ENCODE data around the gene SRR.

Gene SRR

DNA sequence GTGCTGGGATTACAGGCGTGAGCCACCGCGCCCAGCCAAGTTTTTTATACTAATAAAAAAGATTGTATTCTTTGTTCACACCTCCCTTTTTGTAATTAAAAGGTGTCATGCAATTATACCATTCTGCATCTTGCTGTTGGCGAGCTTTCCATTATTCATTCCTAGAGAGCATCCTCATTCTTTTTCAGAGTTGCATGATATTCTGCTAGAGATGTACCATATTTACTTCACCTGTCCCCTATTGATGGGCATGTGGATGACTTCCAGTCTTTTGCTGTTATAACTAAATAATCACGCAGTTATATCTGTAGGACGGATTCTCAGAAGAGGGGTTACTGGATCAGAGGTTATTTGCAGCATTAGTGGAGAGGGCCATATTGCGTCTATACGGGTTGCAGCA, 50.6 kb downstream of the SRR start:
- no peak for TF ChIP-seq ZFX (IDR thresholded peaks at IDR 0.05)
- TF ChIP-seq, protein P1, sequence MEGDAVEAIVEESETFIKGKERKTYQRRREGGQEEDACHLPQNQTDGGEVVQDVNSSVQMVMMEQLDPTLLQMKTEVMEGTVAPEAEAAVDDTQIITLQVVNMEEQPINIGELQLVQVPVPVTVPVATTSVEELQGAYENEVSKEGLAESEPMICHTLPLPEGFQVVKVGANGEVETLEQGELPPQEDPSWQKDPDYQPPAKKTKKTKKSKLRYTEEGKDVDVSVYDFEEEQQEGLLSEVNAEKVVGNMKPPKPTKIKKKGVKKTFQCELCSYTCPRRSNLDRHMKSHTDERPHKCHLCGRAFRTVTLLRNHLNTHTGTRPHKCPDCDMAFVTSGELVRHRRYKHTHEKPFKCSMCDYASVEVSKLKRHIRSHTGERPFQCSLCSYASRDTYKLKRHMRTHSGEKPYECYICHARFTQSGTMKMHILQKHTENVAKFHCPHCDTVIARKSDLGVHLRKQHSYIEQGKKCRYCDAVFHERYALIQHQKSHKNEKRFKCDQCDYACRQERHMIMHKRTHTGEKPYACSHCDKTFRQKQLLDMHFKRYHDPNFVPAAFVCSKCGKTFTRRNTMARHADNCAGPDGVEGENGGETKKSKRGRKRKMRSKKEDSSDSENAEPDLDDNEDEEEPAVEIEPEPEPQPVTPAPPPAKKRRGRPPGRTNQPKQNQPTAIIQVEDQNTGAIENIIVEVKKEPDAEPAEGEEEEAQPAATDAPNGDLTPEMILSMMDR (conservative IDR thresholded peaks at IDR 0.05): no peak
- H3K27ac ChIP-seq: no peak overlapping the region

- no peak overlapping the region for H3K27ac ChIP-seq
- TF ChIP-seq ZFX (IDR thresholded peaks at IDR 0.05): no peak
- TF ChIP-seq, protein P1 (conservative IDR thresholded peaks at IDR 0.05): no peak
These were observed 53.5 kb downstream of the SRR start for GRCh38 chr17:2357237-2357636.

- TF ChIP-seq ZFX (IDR thresholded peaks at IDR 0.05): no peak
- TF ChIP-seq, protein P1 (conservative IDR thresholded peaks at IDR 0.05): no peak
These were observed 54.2 kb downstream of the SRR start for GRCh38 chr17:2357931-2358434.

GRCh38 chr17:2361010-2361760, 57.4 kb downstream of the SRR start:
- TF ChIP-seq, protein P1 (conservative IDR thresholded peaks at IDR 0.05): no peak
- TF ChIP-seq ZFX (IDR thresholded peaks at IDR 0.05): no peak

More at GRCh38 chr17:2357931-2358434, 54.2 kb downstream of the SRR start:
- no peak overlapping the region for H3K27ac ChIP-seq

GRCh38 chr17:2362016-2362415, 58.3 kb downstream of the SRR start:
- TF ChIP-seq, protein P1 (conservative IDR thresholded peaks at IDR 0.05): no peak
- no peak for TF ChIP-seq ZFX (IDR thresholded peaks at IDR 0.05)
- H3K27ac ChIP-seq: no peak overlapping the region

More at GRCh38 chr17:2361010-2361760, 57.4 kb downstream of the SRR start:
- H3K27ac ChIP-seq: no peak overlapping the region

- TF ChIP-seq, protein P1 (conservative IDR thresholded peaks at IDR 0.05): no peak
- TF ChIP-seq ZFX (IDR thresholded peaks at IDR 0.05): no peak
- H3K27ac ChIP-seq: no peak overlapping the region
These were observed 58.7 kb downstream of the SRR start for GRCh38 chr17:2362416-2362815.

DNA sequence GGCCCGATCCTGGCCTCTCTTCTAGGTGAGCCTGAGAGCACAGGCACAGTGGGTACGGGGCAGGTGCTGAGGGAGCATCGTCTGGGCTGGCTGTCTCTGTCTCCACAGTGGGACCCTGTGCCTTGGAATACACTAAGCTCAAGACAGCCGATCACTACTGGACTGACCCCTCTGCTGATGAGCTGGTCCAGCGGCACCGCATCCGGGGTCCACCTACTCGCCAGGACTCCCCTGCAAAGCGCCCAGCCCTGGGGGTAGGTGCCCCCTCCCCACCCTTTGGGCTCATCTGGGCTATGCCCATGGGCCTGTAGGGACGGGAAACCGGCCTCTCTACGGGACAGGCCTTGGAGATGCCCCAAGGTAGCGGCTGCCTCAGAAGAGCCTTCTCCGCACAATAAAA, 59.1 kb downstream of the SRR start:
- no peak overlapping the region for H3K27ac ChIP-seq
- no peak for TF ChIP-seq ZFX (IDR thresholded peaks at IDR 0.05)
- TF ChIP-seq, protein P1 (conservative IDR thresholded peaks at IDR 0.05): no peak
